HCT116 (cell line): ENCODE data around the gene USF2. TPM values are rescaled to one million over a fixed set of nuclear protein-coding genes. Genes with fewer than 3 reads are reported as not detected.

ENCODE experiments used
- ATAC-seq: fragments of 200-7000 bp; cut with Tn5 transposase; 2 replicates; pipeline ENCODE4 v1.9.1; 2020; ENCODE audit warnings: mild to moderate bottlenecking, moderate library complexity
- BruUV-seq: library from RNA; stranded (reverse); fragments of 400-500 nt; replicated peaks from 2 replicates; lab custom pipeline; 2021; lab: Mats Ljungman, UMichigan
- CTCF ChIA-PET: fragments of 300-600 bp; sonication (Branson Sonifier 250); formaldehyde crosslinking; loops from one replicate; lab custom pipeline; 2021; ENCODE audit warnings: antibody characterized with exemption; lab: Charles Lee
- POLR2A ChIA-PET: fragments of 300-600, 350-600 bp; sonication (Branson Sonifier 250); formaldehyde crosslinking; loops from one replicate; lab custom pipeline; 2021; ENCODE audit warnings: antibody characterized with exemption; lab: Charles Lee
- RAD21 ChIA-PET, 2 experiments: fragments of 300-600 bp; sonication (Branson Sonifier 250); formaldehyde crosslinking; loops; one replicate each; lab custom pipeline; 2023; ENCODE audit warnings: low total read pairs in 2 of 2; ENCODE audit not compliant: uncharacterized antibody in 2 of 2, unreplicated experiment in 2 of 2, low non-redundant PET in 1 of 2; lab: Charles Lee
- DNase-seq: peaks from one replicate; pipeline ENCODE4 v3.0.0-alpha.2; 2010; ENCODE audit warnings: low read depth, low spot score
- H2AFZ ChIP-seq: fragments of 200-600 bp; shearing (Covaris generic), sonication (generic); 2 replicates; pipeline ENCODE4 v1.6.1; 2017; ENCODE audit warnings: low read depth, mixed run types, mixed read lengths, antibody characterized with exemption, low read length; ENCODE audit not compliant: poor library complexity, severe bottlenecking
- H3K27ac ChIP-seq: 2 replicates; pipeline ENCODE4 v1.5.1; 2012; ENCODE audit warnings: low read depth, low read length
- H3K27me3 ChIP-seq: fragments of 200-600 bp; sonication (generic); 2 replicates; pipeline ENCODE4 v1.6.1; 2016; ENCODE audit warnings: mixed run types, low read length, mixed read lengths; ENCODE audit not compliant: insufficient read depth
- H3K36me3 ChIP-seq, 2 experiments: fragments of 200-500 bp in 1 of 2; fragments of 200-600 bp in 1 of 2; sonication (Bioruptor generic) in 1 of 2; sonication (generic) in 1 of 2; 2 replicates each; pipeline versions ENCODE4 v1.5.1 to v1.6.1; 2014 to 2016; ENCODE audit warnings: low read length in 2 of 2, inconsistent platforms in 1 of 2, mixed read lengths in 1 of 2, mixed run types in 1 of 2; ENCODE audit not compliant: insufficient read depth in 2 of 2, control insufficient read depth in 1 of 2
- H3K4me1 ChIP-seq, 2 experiments: fragments of 200-600 bp in 1 of 2; sonication (generic) in 1 of 2; 2 replicates each; pipeline versions ENCODE4 v1.5.1 to v1.6.1; 2012 to 2017; ENCODE audit warnings: low read length in 2 of 2, inconsistent platforms in 1 of 2, mild to moderate bottlenecking in 1 of 2, mixed read lengths in 1 of 2, mixed run types in 1 of 2, moderate library complexity in 1 of 2; ENCODE audit not compliant: insufficient read depth in 2 of 2, control insufficient read depth in 1 of 2
- H3K4me2 ChIP-seq: fragments of 200-600 bp; sonication (generic); 2 replicates; pipeline ENCODE4 v1.6.1; 2017; ENCODE audit warnings: mixed run types, low read length, mixed read lengths
- H3K4me3 ChIP-seq, 2 experiments: fragments of 200-600 bp in 1 of 2; sonication (generic) in 1 of 2; replicated peaks in 1 of 2; 2 replicates each; pipeline ENCODE4 v1.5.1; 2011 to 2016; ENCODE audit warnings: low read length in 2 of 2, control low read depth in 1 of 2, low read depth in 1 of 2, mild to moderate bottlenecking in 1 of 2, mixed read lengths in 1 of 2, mixed run types in 1 of 2
- H3K79me2 ChIP-seq: fragments of 200-600 bp; sonication (generic); 2 replicates; pipeline ENCODE4 v1.6.1; 2017; ENCODE audit warnings: mild to moderate bottlenecking, mixed run types, low read length, moderate library complexity, mixed read lengths; ENCODE audit not compliant: insufficient read depth
- H3K9ac ChIP-seq: fragments of 200-600 bp; sonication (generic); 2 replicates; pipeline ENCODE4 v1.6.1; 2016; ENCODE audit warnings: low read length, mixed read lengths
- H3K9me2 ChIP-seq: fragments of 200-600 bp; sonication (generic), shearing (Covaris generic); 2 replicates; pipeline ENCODE4 v1.6.1; 2017; ENCODE audit warnings: mixed run types, mild to moderate bottlenecking, moderate library complexity; ENCODE audit not compliant: insufficient read depth
- H3K9me3 ChIP-seq, 2 experiments: fragments of 200-500 bp in 1 of 2; fragments of 200-600 bp in 1 of 2; sonication (Bioruptor generic) in 1 of 2; sonication (generic) in 1 of 2; 2 replicates each; pipeline ENCODE4 v1.6.1; 2014 to 2017; ENCODE audit warnings: low read length in 2 of 2, mixed read lengths in 2 of 2, inconsistent platforms in 1 of 2, low read depth in 1 of 2, mild to moderate bottlenecking in 1 of 2, mixed run types in 1 of 2, moderate library complexity in 1 of 2; ENCODE audit not compliant: control insufficient read depth in 1 of 2, insufficient read depth in 1 of 2
- H4K20me1 ChIP-seq: fragments of 200-600 bp; sonication (generic), shearing (Covaris generic); 2 replicates; pipeline ENCODE4 v1.6.1; 2017; ENCODE audit warnings: mixed run types, mild to moderate bottlenecking, moderate library complexity; ENCODE audit not compliant: insufficient read depth
- ATF3 ChIP-seq: IDR thresholded peaks from 2 replicates; pipeline ENCODE4 v1.6.1; 2012
- CBX3 ChIP-seq: IDR thresholded peaks from 2 replicates; pipeline ENCODE4 v1.6.1; 2012; ENCODE audit warnings: low read depth
- EGR1 ChIP-seq: IDR thresholded peaks from 2 replicates; pipeline ENCODE4 v1.6.1; 2012; ENCODE audit warnings: low read depth
- ELF1 ChIP-seq: IDR thresholded peaks from 2 replicates; pipeline ENCODE4 v1.6.1; 2012; ENCODE audit warnings: low read depth, borderline replicate concordance
- EZH2phosphoT487 ChIP-seq: fragments of 200-600 bp; IDR thresholded peaks from 2 replicates; pipeline ENCODE4 v1.6.1; 2018; ENCODE audit warnings: antibody characterized with exemption, borderline replicate concordance
- FOSL1 ChIP-seq: IDR thresholded peaks from 2 replicates; pipeline ENCODE4 v1.6.1; 2012; ENCODE audit warnings: low read depth
- POLR2A ChIP-seq: IDR thresholded peaks from 2 replicates; pipeline ENCODE4 v1.7.0; 2011; ENCODE audit warnings: borderline replicate concordance; ENCODE audit not compliant: insufficient read depth, insufficient read length; ENCODE audit errors: extremely low read depth
- RAD21 ChIP-seq: IDR thresholded peaks from 2 replicates; pipeline ENCODE4 v1.6.1; 2012; ENCODE audit warnings: low read depth, mild to moderate bottlenecking
- SRF ChIP-seq: IDR thresholded peaks from 2 replicates; pipeline ENCODE4 v1.6.1; 2012; ENCODE audit warnings: low read depth
- TCF7L2 ChIP-seq: IDR thresholded peaks from 2 replicates; pipeline ENCODE4 v1.7.0; 2011; ENCODE audit warnings: borderline replicate concordance, inconsistent platforms; ENCODE audit not compliant: insufficient read depth, insufficient read length; ENCODE audit errors: extremely low read depth
- ZBTB33 ChIP-seq: IDR thresholded peaks from 2 replicates; pipeline ENCODE4 v1.6.1; 2011; ENCODE audit warnings: mild to moderate bottlenecking, low read length, moderate library complexity; ENCODE audit not compliant: insufficient replicate concordance; ENCODE audit errors: extremely low read depth
- intact Hi-C: fragments of 100-400 bp; cut with micrococcal nuclease; formaldehyde crosslinking; loops from 2 replicates; pipeline ENCODE4 v1.10.0; 2022
- total RNA-seq: library from RNA; stranded (reverse); gene quantifications from one replicate; pipeline ENCODE4 v1.2.1, GENCODE V29; 2021; ENCODE audit not compliant: unreplicated experiment
- TF ChIP-seq, protein P1 (sequence below): IDR thresholded peaks from 2 replicates; pipeline ENCODE4 v1.6.1; 2012
- TF ChIP-seq, protein P2 (sequence below), 3 experiments: fragments of 200-600 bp in 1 of 3; sonication (generic) in 1 of 3; IDR thresholded peaks in 2 of 3; conservative IDR thresholded peaks in 1 of 3; 2 replicates each; pipeline ENCODE4 v1.5.1; 2012 to 2017; ENCODE audit warnings: low read depth in 2 of 3, low read length in 2 of 3, antibody characterized with exemption in 1 of 3, borderline replicate concordance in 1 of 3, control low read depth in 1 of 3, mild to moderate bottlenecking in 1 of 3, mixed read lengths in 1 of 3, mixed run types in 1 of 3, moderate library complexity in 1 of 3; ENCODE audit not compliant: insufficient read depth in 1 of 3
- TF ChIP-seq, protein P3 (sequence below): IDR thresholded peaks from 2 replicates; pipeline ENCODE4 v1.6.1; 2012; ENCODE audit warnings: low read depth

The USF2 gene
- total RNA-seq, 1 experiment from 2014 or later = 98.4 TPM

DNA sequence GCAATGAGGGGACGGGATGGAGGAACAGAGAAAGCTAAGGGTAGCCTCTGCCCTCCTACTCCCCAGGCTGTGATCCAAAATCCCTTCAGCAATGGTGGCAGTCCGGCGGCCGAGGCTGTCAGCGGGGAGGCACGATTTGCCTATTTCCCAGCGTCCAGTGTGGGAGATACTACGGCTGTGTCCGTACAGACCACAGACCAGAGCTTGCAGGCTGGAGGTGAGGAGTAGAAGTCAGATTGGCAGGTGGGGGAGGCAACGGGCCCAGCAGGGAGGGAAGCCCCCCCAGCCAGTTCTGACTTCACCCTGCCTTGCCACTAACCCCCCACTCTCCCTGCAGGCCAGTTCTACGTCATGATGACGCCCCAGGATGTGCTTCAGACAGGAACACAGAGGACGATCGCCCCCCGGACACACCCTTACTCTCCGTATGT, 1.6 kb downstream of the USF2 start:
- no TSS peak for BruUV-seq
- RAD21 ChIA-PET = no interaction called here
- H3K27ac ChIP-seq = no peak overlapping the region; the same call in 1 of the 2 replicates
- 0 out of 2 replicates have a peak overlapping the region, but pooled peaks have one; percentile 37 for H3K9ac ChIP-seq
- peak overlapping the region; percentile 42 to 61; a peak in 3 of 4 replicates for H3K4me3 ChIP-seq
- no peak overlapping the region for H2AFZ ChIP-seq
- H3K4me2 ChIP-seq = peak overlapping the region; percentile 72
- H3K36me3 ChIP-seq = peaks cover 14 to 19% of the 10 kb centered on the region in 2 experiments; a peak in 3 of 4 replicates
- DNase-seq (no peak), ATAC-seq (no peak)
- H3K27me3 ChIP-seq = no peaks in the 10 kb centered on the region
- POLR2A ChIA-PET = no interaction called here
- no peak for TF ChIP-seq CBX3
- no peak for TF ChIP-seq ZBTB33
- no peak for TF ChIP-seq FOSL1
- TF ChIP-seq ELF1 = no peak
- no peak for TF ChIP-seq EGR1
- TF ChIP-seq EZH2phosphoT487 = no peak
- TF ChIP-seq, protein P1, sequence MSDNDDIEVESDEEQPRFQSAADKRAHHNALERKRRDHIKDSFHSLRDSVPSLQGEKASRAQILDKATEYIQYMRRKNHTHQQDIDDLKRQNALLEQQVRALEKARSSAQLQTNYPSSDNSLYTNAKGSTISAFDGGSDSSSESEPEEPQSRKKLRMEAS = no peak
- TF ChIP-seq RAD21 = no peak
- TF ChIP-seq, protein P2, sequence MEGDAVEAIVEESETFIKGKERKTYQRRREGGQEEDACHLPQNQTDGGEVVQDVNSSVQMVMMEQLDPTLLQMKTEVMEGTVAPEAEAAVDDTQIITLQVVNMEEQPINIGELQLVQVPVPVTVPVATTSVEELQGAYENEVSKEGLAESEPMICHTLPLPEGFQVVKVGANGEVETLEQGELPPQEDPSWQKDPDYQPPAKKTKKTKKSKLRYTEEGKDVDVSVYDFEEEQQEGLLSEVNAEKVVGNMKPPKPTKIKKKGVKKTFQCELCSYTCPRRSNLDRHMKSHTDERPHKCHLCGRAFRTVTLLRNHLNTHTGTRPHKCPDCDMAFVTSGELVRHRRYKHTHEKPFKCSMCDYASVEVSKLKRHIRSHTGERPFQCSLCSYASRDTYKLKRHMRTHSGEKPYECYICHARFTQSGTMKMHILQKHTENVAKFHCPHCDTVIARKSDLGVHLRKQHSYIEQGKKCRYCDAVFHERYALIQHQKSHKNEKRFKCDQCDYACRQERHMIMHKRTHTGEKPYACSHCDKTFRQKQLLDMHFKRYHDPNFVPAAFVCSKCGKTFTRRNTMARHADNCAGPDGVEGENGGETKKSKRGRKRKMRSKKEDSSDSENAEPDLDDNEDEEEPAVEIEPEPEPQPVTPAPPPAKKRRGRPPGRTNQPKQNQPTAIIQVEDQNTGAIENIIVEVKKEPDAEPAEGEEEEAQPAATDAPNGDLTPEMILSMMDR (IDR thresholded peaks at IDR 0.05 in 2 of 3, conservative IDR thresholded peaks at IDR 0.05 in 1 of 3; ENCODE audit: borderline replicate concordance in 1 of 3, insufficient read depth in 1 of 3, low read depth in 2 of 3, low read length in 2 of 3) = no peak
- TF ChIP-seq, protein P3, sequence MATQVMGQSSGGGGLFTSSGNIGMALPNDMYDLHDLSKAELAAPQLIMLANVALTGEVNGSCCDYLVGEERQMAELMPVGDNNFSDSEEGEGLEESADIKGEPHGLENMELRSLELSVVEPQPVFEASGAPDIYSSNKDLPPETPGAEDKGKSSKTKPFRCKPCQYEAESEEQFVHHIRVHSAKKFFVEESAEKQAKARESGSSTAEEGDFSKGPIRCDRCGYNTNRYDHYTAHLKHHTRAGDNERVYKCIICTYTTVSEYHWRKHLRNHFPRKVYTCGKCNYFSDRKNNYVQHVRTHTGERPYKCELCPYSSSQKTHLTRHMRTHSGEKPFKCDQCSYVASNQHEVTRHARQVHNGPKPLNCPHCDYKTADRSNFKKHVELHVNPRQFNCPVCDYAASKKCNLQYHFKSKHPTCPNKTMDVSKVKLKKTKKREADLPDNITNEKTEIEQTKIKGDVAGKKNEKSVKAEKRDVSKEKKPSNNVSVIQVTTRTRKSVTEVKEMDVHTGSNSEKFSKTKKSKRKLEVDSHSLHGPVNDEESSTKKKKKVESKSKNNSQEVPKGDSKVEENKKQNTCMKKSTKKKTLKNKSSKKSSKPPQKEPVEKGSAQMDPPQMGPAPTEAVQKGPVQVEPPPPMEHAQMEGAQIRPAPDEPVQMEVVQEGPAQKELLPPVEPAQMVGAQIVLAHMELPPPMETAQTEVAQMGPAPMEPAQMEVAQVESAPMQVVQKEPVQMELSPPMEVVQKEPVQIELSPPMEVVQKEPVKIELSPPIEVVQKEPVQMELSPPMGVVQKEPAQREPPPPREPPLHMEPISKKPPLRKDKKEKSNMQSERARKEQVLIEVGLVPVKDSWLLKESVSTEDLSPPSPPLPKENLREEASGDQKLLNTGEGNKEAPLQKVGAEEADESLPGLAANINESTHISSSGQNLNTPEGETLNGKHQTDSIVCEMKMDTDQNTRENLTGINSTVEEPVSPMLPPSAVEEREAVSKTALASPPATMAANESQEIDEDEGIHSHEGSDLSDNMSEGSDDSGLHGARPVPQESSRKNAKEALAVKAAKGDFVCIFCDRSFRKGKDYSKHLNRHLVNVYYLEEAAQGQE = no peak
- TF ChIP-seq ATF3 = no peak
- TF ChIP-seq POLR2A = no peak
- no peak for TF ChIP-seq TCF7L2
- no peak for TF ChIP-seq SRF
- intact Hi-C loops = no loop called here
- no peaks in the 10 kb centered on the region for H3K9me2 ChIP-seq
- peaks cover 25% of the 10 kb centered on the region; the same call in 1 of the 2 replicates for H3K79me2 ChIP-seq
- H4K20me1 ChIP-seq = no peaks in the 10 kb centered on the region
- H3K9me3 ChIP-seq = no peaks in the 10 kb centered on the region
- CTCF ChIA-PET = no interaction called here
- H3K4me1 ChIP-seq = peaks cover 7 to 27% of the 10 kb centered on the region in 2 experiments; a peak in 3 of 4 replicates
